MM.1S (cell line): Measurements from ENCODE around the gene ZFPM1.

Experiments
- DNase-seq: peaks from one replicate; pipeline ENCODE4 v3.0.0-alpha.2; 2015
- H2AFZ ChIP-seq: fragments of 300-600 bp; sonication (generic); 2 replicates; pipeline ENCODE4 v1.6.0; 2016; ENCODE audit warnings: antibody characterized with exemption, low read length
- H3F3A ChIP-seq: fragments of 300-600 bp; sonication (generic); 2 replicates; pipeline ENCODE4 v1.6.1; 2016; ENCODE audit warnings: mild to moderate bottlenecking, antibody characterized with exemption, low read length, moderate library complexity, mixed read lengths; ENCODE audit not compliant: insufficient read depth
- H3K27ac ChIP-seq: fragments of 300-600 bp; sonication (generic); 2 replicates; pipeline ENCODE4 v1.5.1; 2016; ENCODE audit warnings: mild to moderate bottlenecking, low read length
- H3K27me3 ChIP-seq: fragments of 300-600 bp; sonication (generic); replicated peaks from 2 replicates; pipeline ENCODE4 v1.6.0; 2016; ENCODE audit warnings: low read length; ENCODE audit not compliant: insufficient read depth
- H3K36me3 ChIP-seq: fragments of 300-600 bp; sonication (generic); replicated peaks from 2 replicates; pipeline ENCODE4 v1.6.1; 2016; ENCODE audit warnings: mild to moderate bottlenecking, low read length, mixed read lengths; ENCODE audit not compliant: insufficient read depth
- H3K4me1 ChIP-seq: fragments of 300-600 bp; sonication (generic); 2 replicates; pipeline ENCODE4 v1.6.1; 2016; ENCODE audit warnings: low read length, mixed read lengths
- H3K4me2 ChIP-seq: fragments of 300-600 bp; sonication (generic); 2 replicates; pipeline ENCODE4 v1.6.0; 2016; ENCODE audit warnings: low read depth, low read length
- H3K4me3 ChIP-seq: fragments of 300-600 bp; sonication (generic); 2 replicates; pipeline ENCODE4 v1.5.1; 2016; ENCODE audit warnings: low read length, mixed read lengths
- H3K79me2 ChIP-seq: fragments of 300-600 bp; sonication (generic); 2 replicates; pipeline ENCODE4 v1.6.1; 2016; ENCODE audit warnings: mixed run types, low read length, mixed read lengths
- H3K9ac ChIP-seq: fragments of 300-600 bp; sonication (generic); 2 replicates; pipeline ENCODE4 v1.6.1; 2016; ENCODE audit warnings: low read length, mixed read lengths
- H3K9me2 ChIP-seq: fragments of 300-600 bp; sonication (generic); replicated peaks from 2 replicates; pipeline ENCODE4 v1.6.1; 2016; ENCODE audit warnings: mild to moderate bottlenecking, low read length, mixed read lengths; ENCODE audit not compliant: insufficient read depth
- H3K9me3 ChIP-seq: fragments of 300-600 bp; sonication (generic); replicated peaks from 2 replicates; pipeline ENCODE4 v1.6.1; 2016; ENCODE audit warnings: mild to moderate bottlenecking, low read length, mixed read lengths; ENCODE audit not compliant: insufficient read depth
- H4K20me1 ChIP-seq: fragments of 300-600 bp; sonication (generic); 2 replicates; pipeline ENCODE4 v1.6.1; 2016; ENCODE audit warnings: mild to moderate bottlenecking, low read length, moderate library complexity, mixed read lengths; ENCODE audit not compliant: insufficient read depth
- EZH2 ChIP-seq: fragments of 300-600 bp; sonication (generic); optimal IDR thresholded peaks from 2 replicates; pipeline ENCODE3; 2017; ENCODE audit warnings: low read depth, mild to moderate bottlenecking, antibody characterized with exemption, low read length, mixed read lengths
- EZH2phosphoT487 ChIP-seq: fragments of 300-600 bp; sonication (generic); IDR thresholded peaks from 2 replicates; pipeline ENCODE4 v1.6.1; 2018; ENCODE audit warnings: antibody characterized with exemption, low read length
- TF ChIP-seq, protein P1 (sequence below): fragments of 300-600 bp; sonication (generic); IDR thresholded peaks from 2 replicates; pipeline ENCODE4 v1.5.1; 2016; ENCODE audit warnings: antibody characterized with exemption, low read length, mixed read lengths

The ZFPM1 gene

DNA sequence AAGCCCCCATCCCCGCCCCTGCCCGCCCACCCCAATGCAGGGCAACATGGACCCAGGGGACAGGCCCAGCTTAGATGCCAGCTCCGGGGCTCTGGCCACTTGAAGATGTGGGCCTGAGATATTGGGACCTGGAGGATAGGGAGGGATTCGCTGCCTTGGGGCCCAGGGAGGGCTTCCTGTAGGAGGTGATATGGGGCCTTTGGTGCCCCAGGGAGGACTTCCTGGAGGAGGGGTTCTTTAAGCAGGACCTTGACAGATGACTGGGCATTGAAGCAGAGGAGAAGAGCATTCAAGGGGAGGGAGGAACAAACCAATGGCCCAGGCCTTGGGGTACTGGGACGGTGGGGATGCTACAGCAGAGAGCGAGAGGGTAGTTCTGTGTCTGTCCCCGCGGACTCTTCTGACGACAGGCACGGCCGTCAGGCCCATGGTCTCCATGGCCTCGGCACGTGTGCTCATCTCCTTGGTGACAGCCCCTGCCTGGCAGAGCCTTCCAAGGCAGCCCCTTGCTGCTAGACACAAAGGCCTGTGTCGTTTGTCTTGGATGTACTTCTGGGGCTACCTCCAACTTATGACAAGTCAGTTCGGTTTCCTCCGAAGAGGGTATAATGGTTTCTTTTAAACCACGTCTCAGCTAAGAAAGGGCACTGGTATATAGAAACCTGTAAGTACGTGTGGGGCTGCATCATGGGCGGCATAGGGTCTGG is 61.6 kb downstream of the ZFPM1 start:
- Histone ChIP-seq H3K9me3 (no peaks in the 10 kb centered on the region), H3K27me3 (no peaks in the 10 kb centered on the region), H3K9ac (no peak overlapping the region), H4K20me1 (no peaks in the 10 kb centered on the region), H2AFZ (no peak overlapping the region), H3K4me1 (no peaks in the 10 kb centered on the region), H3K4me2 (no peak overlapping the region), H3K27ac (no peak overlapping the region), H3F3A (no peaks in the 10 kb centered on the region), H3K79me2 (no peaks in the 10 kb centered on the region), H3K36me3 (no peaks in the 10 kb centered on the region), H3K4me3 (no peak overlapping the region), H3K9me2 (no peaks in the 10 kb centered on the region)
- no peak for DNase-seq
- TF ChIP-seq EZH2phosphoT487: no peak
- TF ChIP-seq, protein P1, sequence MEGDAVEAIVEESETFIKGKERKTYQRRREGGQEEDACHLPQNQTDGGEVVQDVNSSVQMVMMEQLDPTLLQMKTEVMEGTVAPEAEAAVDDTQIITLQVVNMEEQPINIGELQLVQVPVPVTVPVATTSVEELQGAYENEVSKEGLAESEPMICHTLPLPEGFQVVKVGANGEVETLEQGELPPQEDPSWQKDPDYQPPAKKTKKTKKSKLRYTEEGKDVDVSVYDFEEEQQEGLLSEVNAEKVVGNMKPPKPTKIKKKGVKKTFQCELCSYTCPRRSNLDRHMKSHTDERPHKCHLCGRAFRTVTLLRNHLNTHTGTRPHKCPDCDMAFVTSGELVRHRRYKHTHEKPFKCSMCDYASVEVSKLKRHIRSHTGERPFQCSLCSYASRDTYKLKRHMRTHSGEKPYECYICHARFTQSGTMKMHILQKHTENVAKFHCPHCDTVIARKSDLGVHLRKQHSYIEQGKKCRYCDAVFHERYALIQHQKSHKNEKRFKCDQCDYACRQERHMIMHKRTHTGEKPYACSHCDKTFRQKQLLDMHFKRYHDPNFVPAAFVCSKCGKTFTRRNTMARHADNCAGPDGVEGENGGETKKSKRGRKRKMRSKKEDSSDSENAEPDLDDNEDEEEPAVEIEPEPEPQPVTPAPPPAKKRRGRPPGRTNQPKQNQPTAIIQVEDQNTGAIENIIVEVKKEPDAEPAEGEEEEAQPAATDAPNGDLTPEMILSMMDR: no peak
- no peak for TF ChIP-seq EZH2

DNA sequence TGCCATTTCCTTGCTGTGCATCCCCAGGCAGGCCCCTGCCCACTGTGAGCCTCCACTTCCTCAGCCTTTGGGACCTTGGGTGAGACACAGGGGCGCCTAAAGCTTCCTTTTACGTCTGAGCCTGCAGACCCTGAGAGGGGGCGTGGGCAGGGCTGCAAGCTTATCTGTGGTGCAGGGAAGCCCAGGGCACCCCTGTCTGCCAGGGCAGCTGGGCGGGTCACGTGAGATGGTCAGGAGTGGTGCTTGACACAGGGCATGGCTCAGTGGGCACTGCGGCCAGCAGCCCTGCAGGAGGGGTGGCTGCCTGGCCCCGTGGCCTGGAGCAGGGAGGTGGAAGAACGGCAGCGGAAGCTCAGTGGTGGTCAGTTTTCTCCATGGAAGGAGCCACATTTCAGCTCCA is 62.3 kb downstream of the ZFPM1 start:
- Histone ChIP-seq H3K9ac (no peak overlapping the region), H3K79me2 (no peaks in the 10 kb centered on the region)
- TF ChIP-seq EZH2 (no peak), EZH2phosphoT487 (no peak)
- TF ChIP-seq, protein P1: no peak

DNA sequence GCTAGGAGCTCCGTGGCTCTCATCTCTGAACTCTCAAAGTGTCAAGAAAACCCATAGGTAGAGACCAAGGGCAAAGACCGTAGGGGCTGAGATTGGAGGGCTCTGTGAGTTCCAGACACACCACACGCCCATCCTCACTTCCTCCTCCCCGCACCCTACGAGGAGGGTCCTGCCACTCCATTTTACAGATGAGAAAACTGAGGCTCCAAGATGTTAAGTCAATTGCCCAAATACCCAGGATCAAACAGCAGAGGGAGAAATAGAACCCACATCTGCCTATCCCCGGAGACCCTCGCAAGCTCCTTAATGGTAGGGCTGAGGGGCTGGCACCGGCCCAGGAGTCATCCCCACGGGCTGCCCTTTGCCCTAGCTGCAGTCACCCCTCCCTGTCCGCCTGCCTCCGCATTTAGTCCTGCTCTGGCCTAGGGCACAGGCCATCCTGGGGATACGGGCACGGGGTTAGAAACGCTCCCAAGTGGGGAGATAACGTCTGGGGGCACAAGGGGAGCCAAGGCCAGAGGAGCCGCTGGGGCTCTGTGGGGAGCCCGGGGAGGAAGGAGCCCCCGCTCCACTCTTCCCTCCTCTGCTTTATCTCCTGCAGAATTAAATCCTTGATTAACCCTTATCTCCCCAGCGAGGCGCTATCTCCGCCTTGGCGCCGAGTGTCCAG is 63.0 kb downstream of the ZFPM1 start:
- Histone ChIP-seq H3K9me2 (no peaks in the 10 kb centered on the region), H4K20me1 (no peaks in the 10 kb centered on the region), H3K4me3 (no peak overlapping the region), H3K79me2 (no peaks in the 10 kb centered on the region), H2AFZ (no peak overlapping the region), H3K27me3 (no peaks in the 10 kb centered on the region), H3F3A (no peaks in the 10 kb centered on the region), H3K9ac (no peak overlapping the region), H3K4me2 (no peak overlapping the region), H3K4me1 (no peaks in the 10 kb centered on the region), H3K9me3 (no peaks in the 10 kb centered on the region), H3K36me3 (no peaks in the 10 kb centered on the region), H3K27ac (no peak overlapping the region)
- no peak for DNase-seq
- TF ChIP-seq EZH2phosphoT487: no peak
- TF ChIP-seq, protein P1: no peak
- no peak for TF ChIP-seq EZH2

More for the DNA sequence above, 62.3 kb downstream of the ZFPM1 start:
- Histone ChIP-seq H3F3A (no peaks in the 10 kb centered on the region), H2AFZ (no peak overlapping the region), H3K27me3 (no peaks in the 10 kb centered on the region), H3K9me2 (no peaks in the 10 kb centered on the region), H3K4me1 (no peaks in the 10 kb centered on the region), H3K4me2 (no peak overlapping the region), H4K20me1 (no peaks in the 10 kb centered on the region), H3K9me3 (no peaks in the 10 kb centered on the region), H3K36me3 (no peaks in the 10 kb centered on the region), H3K4me3 (no peak overlapping the region), H3K27ac (no peak overlapping the region)
- no peak for DNase-seq
